Neural cell (in vitro differentiated cells): ENCODE measurements around the gene WNT10A. TPM values are rescaled to one million over a fixed set of nuclear protein-coding genes. Genes with fewer than 3 reads are reported as not detected.

Experiments
- H2AFZ ChIP-seq: fragments of 200-600, 300-800 bp; sonication (generic), shearing (Covaris generic); 2 replicates; pipeline ENCODE4 v1.6.0; 2014; ENCODE audit warnings: low read depth, mild to moderate bottlenecking, antibody characterized with exemption, low read length, moderate library complexity
- H3F3A ChIP-seq: fragments of 200-600 bp; shearing (Covaris generic); 2 replicates; pipeline ENCODE4 v1.6.1; 2016; ENCODE audit warnings: mild to moderate bottlenecking, moderate library complexity, mixed read lengths, antibody characterized with exemption, low read length; ENCODE audit not compliant: insufficient read depth, poor library complexity, severe bottlenecking
- H3K27ac ChIP-seq: fragments of 200-600, 300-800 bp; sonication (generic), shearing (Covaris generic); 2 replicates; pipeline ENCODE4 v1.5.1; 2014; ENCODE audit warnings: mild to moderate bottlenecking, low read length, moderate library complexity
- H3K27me3 ChIP-seq: fragments of 300-800, 200-600 bp; sonication (generic), shearing (Covaris generic); 2 replicates; pipeline ENCODE4 v1.6.0; 2014; ENCODE audit warnings: mild to moderate bottlenecking, low read depth, low read length, moderate library complexity; ENCODE audit not compliant: insufficient read depth
- H3K36me3 ChIP-seq: fragments of 300-800, 200-600 bp; sonication (generic), shearing (Covaris generic); 2 replicates; pipeline ENCODE4 v1.5.1; 2014; ENCODE audit warnings: mild to moderate bottlenecking, antibody characterized with exemption, low read length, moderate library complexity; ENCODE audit not compliant: insufficient read depth
- H3K4me2 ChIP-seq: fragments of 300-800, 200-600 bp; sonication (generic), shearing (Covaris generic); 2 replicates; pipeline ENCODE4 v1.6.0; 2014; ENCODE audit warnings: mild to moderate bottlenecking, low read length
- H3K4me3 ChIP-seq: fragments of 300-800, 200-600 bp; sonication (generic), shearing (Covaris generic); 2 replicates; pipeline ENCODE4 v1.5.1; 2014; ENCODE audit warnings: mild to moderate bottlenecking, low read length, moderate library complexity
- H3K79me2 ChIP-seq: fragments of 200-600 bp; shearing (Covaris generic); replicated peaks from 2 replicates; pipeline ENCODE4 v1.6.0; 2014; ENCODE audit warnings: mild to moderate bottlenecking, low read length, moderate library complexity; ENCODE audit not compliant: insufficient read depth
- H3K9ac ChIP-seq: fragments of 300-800, 200-600 bp; sonication (generic), shearing (Covaris generic); 2 replicates; pipeline ENCODE4 v1.6.1; 2016; ENCODE audit warnings: mild to moderate bottlenecking, low read length, mixed read lengths
- H3K9me2 ChIP-seq: fragments of 200-600 bp; shearing (Covaris generic); 2 replicates; pipeline ENCODE4 v1.6.1; 2016; ENCODE audit warnings: mild to moderate bottlenecking, low read length, mixed read lengths; ENCODE audit not compliant: insufficient read depth
- H3K9me3 ChIP-seq: fragments of 200-600, 300-800 bp; sonication (generic), shearing (Covaris generic); 2 replicates; pipeline ENCODE4 v1.6.1; 2016; ENCODE audit warnings: mild to moderate bottlenecking, mixed run types, low read length, moderate library complexity, mixed read lengths
- H4K20me1 ChIP-seq: fragments of 200-600 bp; shearing (Covaris generic); 2 replicates; pipeline ENCODE4 v1.6.1; 2016; ENCODE audit warnings: mild to moderate bottlenecking, mixed run types; ENCODE audit not compliant: insufficient read depth
- EP300 ChIP-seq: fragments of 450-650 bp; conservative IDR thresholded peaks from 2 replicates; pipeline ENCODE4 v1.6.1; 2014; ENCODE audit warnings: antibody characterized with exemption, mild to moderate bottlenecking, moderate library complexity; ENCODE audit not compliant: poor library complexity, severe bottlenecking
- EZH2 ChIP-seq: fragments of 200-600, 300-800 bp; shearing (Covaris generic), sonication (generic); IDR thresholded peaks from 2 replicates; pipeline ENCODE4 v1.6.1; 2014; ENCODE audit warnings: antibody characterized with exemption, low read length, borderline replicate concordance, mild to moderate bottlenecking; ENCODE audit not compliant: insufficient read depth, poor library complexity, severe bottlenecking
- MXI1 ChIP-seq: fragments of 450-650 bp; conservative IDR thresholded peaks from 2 replicates; pipeline ENCODE4 v1.6.1; 2014; ENCODE audit warnings: antibody characterized with exemption, mild to moderate bottlenecking; ENCODE audit not compliant: poor library complexity, severe bottlenecking
- POLR2AphosphoS5 ChIP-seq: IDR thresholded peaks from 2 replicates; pipeline ENCODE4 v1.6.1; 2012
- RAD21 ChIP-seq: fragments of 450-650 bp; conservative IDR thresholded peaks from 2 replicates; pipeline ENCODE4 v1.6.1; 2014; ENCODE audit warnings: antibody characterized with exemption, mild to moderate bottlenecking, moderate library complexity
- SMC3 ChIP-seq: fragments of 450-650 bp; conservative IDR thresholded peaks from 2 replicates; pipeline ENCODE4 v1.6.1; 2014; ENCODE audit warnings: antibody characterized with exemption, mild to moderate bottlenecking, moderate library complexity; ENCODE audit not compliant: poor library complexity
- TAF1 ChIP-seq: IDR thresholded peaks from 2 replicates; pipeline ENCODE4 v1.6.1; 2012; ENCODE audit warnings: low read depth
- polyA plus RNA-seq: library from polyadenylated mRNA; depleted of rRNA; stranded (reverse); fragments of >200 nt; gene quantifications from 2 replicates; pipeline ENCODE4 v1.2.3, GENCODE V29; 2014
- TF ChIP-seq, protein P1 (sequence below): IDR thresholded peaks from 2 replicates; pipeline ENCODE4 v1.6.1; 2012; ENCODE audit warnings: borderline replicate concordance
- TF ChIP-seq, protein P2 (sequence below): fragments of 450-650 bp; IDR thresholded peaks from 2 replicates; pipeline ENCODE4 v1.5.1; 2014; ENCODE audit warnings: antibody characterized with exemption, mild to moderate bottlenecking, moderate library complexity; ENCODE audit not compliant: poor library complexity, severe bottlenecking

WNT10A gene
- polyA plus RNA-seq, 1 donor from 2014 or later: 0.14 TPM

DNA sequence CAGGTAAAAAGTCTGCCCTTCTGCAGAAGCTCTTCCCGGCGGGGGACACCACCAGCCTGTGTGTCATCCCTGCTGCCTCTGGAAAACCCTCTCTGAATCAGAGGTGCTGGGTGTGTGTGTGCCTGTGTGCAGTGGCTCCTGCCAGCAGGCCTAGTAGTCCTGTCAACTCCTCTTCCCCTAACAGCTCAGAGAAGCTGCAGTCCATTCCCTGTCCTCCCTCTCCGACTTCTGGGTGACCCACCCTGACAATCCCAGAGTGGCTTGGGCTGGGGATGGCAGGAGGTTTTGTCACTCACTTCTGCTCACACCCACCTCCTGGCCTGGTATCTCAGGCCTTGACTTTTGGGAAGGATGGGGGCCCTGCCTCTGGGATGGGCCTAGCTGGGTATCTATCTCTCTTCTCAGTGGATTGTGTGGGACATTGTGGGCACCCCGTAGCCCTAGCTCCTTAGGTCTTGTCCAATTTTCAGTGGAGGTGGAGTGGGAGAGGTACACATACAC, 2.3 kb downstream of the WNT10A start:
- Histone ChIP-seq H3K4me3 (no peak overlapping the region), H3K9ac (no peak overlapping the region), H3K79me2 (no peaks in the 10 kb centered on the region), H3K36me3 (no peaks in the 10 kb centered on the region), H3K27me3 (peaks cover 92% of the 10 kb centered on the region), H2AFZ (no peak overlapping the region), H3K9me3 (no peaks in the 10 kb centered on the region), H3K4me2 (no peak overlapping the region), H4K20me1 (no peaks in the 10 kb centered on the region), H3K9me2 (no peaks in the 10 kb centered on the region), H3K27ac (no peak overlapping the region), H3F3A (no peaks in the 10 kb centered on the region)
- TF ChIP-seq EP300: no peak
- TF ChIP-seq, protein P1, sequence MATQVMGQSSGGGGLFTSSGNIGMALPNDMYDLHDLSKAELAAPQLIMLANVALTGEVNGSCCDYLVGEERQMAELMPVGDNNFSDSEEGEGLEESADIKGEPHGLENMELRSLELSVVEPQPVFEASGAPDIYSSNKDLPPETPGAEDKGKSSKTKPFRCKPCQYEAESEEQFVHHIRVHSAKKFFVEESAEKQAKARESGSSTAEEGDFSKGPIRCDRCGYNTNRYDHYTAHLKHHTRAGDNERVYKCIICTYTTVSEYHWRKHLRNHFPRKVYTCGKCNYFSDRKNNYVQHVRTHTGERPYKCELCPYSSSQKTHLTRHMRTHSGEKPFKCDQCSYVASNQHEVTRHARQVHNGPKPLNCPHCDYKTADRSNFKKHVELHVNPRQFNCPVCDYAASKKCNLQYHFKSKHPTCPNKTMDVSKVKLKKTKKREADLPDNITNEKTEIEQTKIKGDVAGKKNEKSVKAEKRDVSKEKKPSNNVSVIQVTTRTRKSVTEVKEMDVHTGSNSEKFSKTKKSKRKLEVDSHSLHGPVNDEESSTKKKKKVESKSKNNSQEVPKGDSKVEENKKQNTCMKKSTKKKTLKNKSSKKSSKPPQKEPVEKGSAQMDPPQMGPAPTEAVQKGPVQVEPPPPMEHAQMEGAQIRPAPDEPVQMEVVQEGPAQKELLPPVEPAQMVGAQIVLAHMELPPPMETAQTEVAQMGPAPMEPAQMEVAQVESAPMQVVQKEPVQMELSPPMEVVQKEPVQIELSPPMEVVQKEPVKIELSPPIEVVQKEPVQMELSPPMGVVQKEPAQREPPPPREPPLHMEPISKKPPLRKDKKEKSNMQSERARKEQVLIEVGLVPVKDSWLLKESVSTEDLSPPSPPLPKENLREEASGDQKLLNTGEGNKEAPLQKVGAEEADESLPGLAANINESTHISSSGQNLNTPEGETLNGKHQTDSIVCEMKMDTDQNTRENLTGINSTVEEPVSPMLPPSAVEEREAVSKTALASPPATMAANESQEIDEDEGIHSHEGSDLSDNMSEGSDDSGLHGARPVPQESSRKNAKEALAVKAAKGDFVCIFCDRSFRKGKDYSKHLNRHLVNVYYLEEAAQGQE: no peak
- TF ChIP-seq, protein P2, sequence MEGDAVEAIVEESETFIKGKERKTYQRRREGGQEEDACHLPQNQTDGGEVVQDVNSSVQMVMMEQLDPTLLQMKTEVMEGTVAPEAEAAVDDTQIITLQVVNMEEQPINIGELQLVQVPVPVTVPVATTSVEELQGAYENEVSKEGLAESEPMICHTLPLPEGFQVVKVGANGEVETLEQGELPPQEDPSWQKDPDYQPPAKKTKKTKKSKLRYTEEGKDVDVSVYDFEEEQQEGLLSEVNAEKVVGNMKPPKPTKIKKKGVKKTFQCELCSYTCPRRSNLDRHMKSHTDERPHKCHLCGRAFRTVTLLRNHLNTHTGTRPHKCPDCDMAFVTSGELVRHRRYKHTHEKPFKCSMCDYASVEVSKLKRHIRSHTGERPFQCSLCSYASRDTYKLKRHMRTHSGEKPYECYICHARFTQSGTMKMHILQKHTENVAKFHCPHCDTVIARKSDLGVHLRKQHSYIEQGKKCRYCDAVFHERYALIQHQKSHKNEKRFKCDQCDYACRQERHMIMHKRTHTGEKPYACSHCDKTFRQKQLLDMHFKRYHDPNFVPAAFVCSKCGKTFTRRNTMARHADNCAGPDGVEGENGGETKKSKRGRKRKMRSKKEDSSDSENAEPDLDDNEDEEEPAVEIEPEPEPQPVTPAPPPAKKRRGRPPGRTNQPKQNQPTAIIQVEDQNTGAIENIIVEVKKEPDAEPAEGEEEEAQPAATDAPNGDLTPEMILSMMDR: no peak
- TF ChIP-seq RAD21: no peak

DNA sequence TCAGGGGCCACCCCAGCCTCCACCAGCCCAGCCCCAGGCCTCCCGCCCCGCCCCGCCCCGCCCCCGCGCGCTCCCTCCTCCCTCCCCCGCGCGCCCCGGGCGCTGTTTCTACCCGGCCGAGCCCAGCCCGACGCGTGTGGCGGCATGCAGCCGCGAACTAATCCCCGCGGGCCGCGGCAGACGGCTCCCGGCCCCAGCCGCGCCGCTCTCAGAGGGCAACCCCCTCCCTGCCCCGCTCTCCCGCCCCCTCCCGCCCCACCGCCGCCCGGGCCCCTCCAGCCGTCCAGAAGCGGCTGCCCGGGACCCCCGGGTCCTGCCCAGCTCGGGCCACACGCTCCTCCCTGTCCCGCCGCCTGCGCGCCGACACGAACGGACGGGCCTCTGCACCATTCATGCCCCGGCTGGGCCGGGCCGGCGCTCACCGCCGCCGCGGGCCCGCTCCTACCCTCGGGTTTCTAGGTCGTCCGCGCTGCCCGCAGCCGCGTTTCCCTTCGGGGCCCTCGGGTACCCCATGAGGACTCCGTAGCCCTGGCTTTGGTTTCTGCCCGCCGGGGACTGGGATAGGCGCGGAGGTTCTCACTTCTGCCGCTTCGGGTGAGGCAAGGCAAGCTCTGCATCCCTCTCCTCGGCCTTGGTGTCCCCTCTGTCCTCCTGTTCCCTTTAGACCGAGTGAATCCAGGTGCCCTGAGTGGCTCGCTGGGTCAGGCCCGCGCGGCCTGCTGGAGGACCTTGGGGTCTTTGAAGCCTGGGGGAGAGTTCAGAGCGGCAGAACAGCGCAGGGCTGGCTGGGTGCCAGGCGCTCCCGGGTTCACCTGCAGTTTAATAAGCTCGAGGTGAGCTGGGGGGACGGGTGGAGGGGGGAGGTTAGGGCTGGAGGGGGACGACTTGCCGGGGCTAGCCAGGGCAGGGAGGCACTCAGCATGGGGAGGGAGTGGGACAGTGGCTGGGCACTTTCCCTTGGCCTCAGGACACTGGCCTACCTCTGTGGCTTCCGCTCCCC, 3.1 kb downstream of the WNT10A start:
- Histone ChIP-seq H3K79me2 (no peaks in the 10 kb centered on the region), H2AFZ (no peak overlapping the region)

DNA sequence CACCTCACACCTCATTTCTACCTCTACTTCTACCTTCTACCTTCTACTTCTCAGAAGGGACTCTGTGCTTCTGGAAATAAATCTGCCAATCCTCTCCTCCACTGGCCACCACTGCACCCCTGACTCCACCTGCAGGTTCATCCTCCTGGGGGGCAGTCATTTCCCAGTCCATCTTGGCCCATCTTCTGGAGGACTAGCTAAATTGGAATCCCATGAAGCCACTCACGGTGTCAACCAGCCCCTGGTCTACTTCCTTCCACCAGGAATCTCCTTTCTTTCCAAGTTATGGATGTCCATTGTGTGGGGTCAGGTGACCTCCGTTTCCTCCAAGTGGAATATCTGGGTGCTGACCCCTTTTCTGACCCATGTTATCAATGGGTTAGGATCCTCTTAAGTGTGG, 3.9 kb downstream of the WNT10A start:
- no peak overlapping the region for H3K4me3 ChIP-seq
- H3F3A ChIP-seq: no peaks in the 10 kb centered on the region
- no peaks in the 10 kb centered on the region for H4K20me1 ChIP-seq
- no peak overlapping the region for H2AFZ ChIP-seq
- H3K27ac ChIP-seq: no peak overlapping the region
- H3K79me2 ChIP-seq: no peaks in the 10 kb centered on the region
- H3K27me3 ChIP-seq: peaks cover 86% of the 10 kb centered on the region
- H3K9me2 ChIP-seq: no peaks in the 10 kb centered on the region
- no peaks in the 10 kb centered on the region for H3K9me3 ChIP-seq
- H3K9ac ChIP-seq: no peak overlapping the region
- H3K36me3 ChIP-seq: no peaks in the 10 kb centered on the region
- no peak overlapping the region for H3K4me2 ChIP-seq
- TF ChIP-seq SMC3 (no peak), POLR2AphosphoS5 (no peak), EP300 (no peak), EZH2 (no peak), MXI1 (no peak), TAF1 (no peak)
- TF ChIP-seq, protein P1: no peak

More for the DNA sequence above, 3.1 kb downstream of the WNT10A start:
- H3K4me3 ChIP-seq: no peak overlapping the region
- H3K9me2 ChIP-seq: no peaks in the 10 kb centered on the region
- no peak overlapping the region for H3K9ac ChIP-seq
- no peak for TF ChIP-seq RAD21
- TF ChIP-seq EZH2: peak; percentile 81
- H3K27me3 ChIP-seq: peaks cover 91% of the 10 kb centered on the region
- no peak overlapping the region for H3K27ac ChIP-seq
- no peaks in the 10 kb centered on the region for H3K9me3 ChIP-seq
- H3K36me3 ChIP-seq: no peaks in the 10 kb centered on the region
- H4K20me1 ChIP-seq: no peaks in the 10 kb centered on the region
- no peaks in the 10 kb centered on the region for H3F3A ChIP-seq
- no peak overlapping the region for H3K4me2 ChIP-seq
